OCI-LY7 (cell line): ENCODE measurements around the gene FGFBP1. TPM values are rescaled to one million over a fixed set of nuclear protein-coding genes. Genes with fewer than 3 reads are reported as not detected.

Experiments
- BruUV-seq: library from RNA; stranded (reverse); fragments of 400-500 nt; replicated peaks from 2 replicates; lab custom pipeline; 2021; lab: Mats Ljungman, UMichigan
- CTCF ChIA-PET: fragments of 300-600 bp; sonication (Branson Sonifier 250); formaldehyde crosslinking; loops from one replicate; lab custom pipeline; 2022; ENCODE audit warnings: antibody characterized with exemption; ENCODE audit not compliant: unreplicated experiment; lab: Charles Lee
- POLR2A ChIA-PET: fragments of 300-600 bp; sonication (Branson Sonifier 250); formaldehyde crosslinking; loops from one replicate; lab custom pipeline; 2022; ENCODE audit warnings: antibody characterized with exemption; lab: Charles Lee
- DNase-seq: peaks from one replicate; pipeline ENCODE4 v3.0.0-alpha.2; 2015; ENCODE audit warnings: low spot score
- H2AFZ ChIP-seq: fragments of 200-600 bp; sonication (generic), shearing (Covaris generic); 2 replicates; pipeline ENCODE4 v1.6.1; 2014; ENCODE audit warnings: mild to moderate bottlenecking, antibody characterized with exemption, low read length, moderate library complexity
- H3K27ac ChIP-seq: fragments of 200-600 bp; sonication (generic); 2 replicates; pipeline ENCODE4 v1.5.1; 2014; ENCODE audit warnings: mixed run types, low read depth, mild to moderate bottlenecking, moderate library complexity, low read length, inconsistent platforms; ENCODE audit not compliant: poor library complexity, severe bottlenecking
- H3K36me3 ChIP-seq: fragments of 200-600 bp; sonication (generic); 2 replicates; pipeline ENCODE4 v1.6.1; 2014; ENCODE audit warnings: mild to moderate bottlenecking, antibody characterized with exemption, low read length, moderate library complexity, mixed read lengths; ENCODE audit not compliant: insufficient read depth
- H3K4me1 ChIP-seq: fragments of 200-600 bp; sonication (generic); 2 replicates; pipeline ENCODE4 v1.5.1; 2014; ENCODE audit warnings: mild to moderate bottlenecking, low read length; ENCODE audit not compliant: insufficient read depth, poor library complexity, severe bottlenecking
- H3K4me2 ChIP-seq: fragments of 200-600 bp; sonication (generic); 2 replicates; pipeline ENCODE4 v1.6.1; 2014; ENCODE audit warnings: mild to moderate bottlenecking, low read length
- H3K4me3 ChIP-seq: fragments of 200-600 bp; sonication (generic); 2 replicates; pipeline ENCODE4 v1.5.1; 2014; ENCODE audit warnings: mild to moderate bottlenecking, low read depth, low read length; ENCODE audit not compliant: poor library complexity, severe bottlenecking
- H3K79me2 ChIP-seq: fragments of 200-600 bp; sonication (generic); 2 replicates; pipeline ENCODE4 v1.6.1; 2016; ENCODE audit warnings: low read depth, mild to moderate bottlenecking, low read length, moderate library complexity, mixed read lengths; ENCODE audit not compliant: insufficient read depth
- H3K9me2 ChIP-seq: fragments of 200-600 bp; sonication (generic); 2 replicates; pipeline ENCODE4 v1.6.1; 2016; ENCODE audit warnings: mild to moderate bottlenecking, low read length, mixed read lengths; ENCODE audit not compliant: insufficient read depth
- H3K9me3 ChIP-seq: fragments of 200-600 bp; sonication (generic); 2 replicates; pipeline ENCODE4 v1.6.1; 2014; ENCODE audit warnings: mild to moderate bottlenecking, mixed run types, low read length, mixed read lengths
- H4K20me1 ChIP-seq: fragments of 200-600 bp; sonication (generic); 2 replicates; pipeline ENCODE4 v1.6.1; 2014; ENCODE audit warnings: mild to moderate bottlenecking, antibody characterized with exemption, low read length, moderate library complexity, mixed read lengths; ENCODE audit not compliant: insufficient read depth
- CTCF ChIP-seq: fragments of 200-600 bp; sonication (generic); conservative IDR thresholded peaks from 2 replicates; pipeline ENCODE4 v1.5.1; 2014; ENCODE audit warnings: mild to moderate bottlenecking, antibody characterized with exemption, low read length, moderate library complexity, mixed read lengths
- EZH2phosphoT487 ChIP-seq: fragments of 200-600 bp; sonication (generic); IDR thresholded peaks from 2 replicates; pipeline ENCODE4 v1.6.1; 2018; ENCODE audit warnings: low read depth, borderline replicate concordance, mild to moderate bottlenecking, mixed run types, antibody characterized with exemption, low read length, moderate library complexity, mixed read lengths
- intact Hi-C: fragments of 100-400 bp; cut with micrococcal nuclease; formaldehyde crosslinking; loops from one replicate; pipeline ENCODE4 v1.10.0; 2022; ENCODE audit not compliant: unreplicated experiment
- total RNA-seq, 2 experiments: library from RNA; depleted of rRNA in 1 of 2; stranded (reverse); fragments of >200 nt in 1 of 2; shearing (Covaris generic) in 1 of 2; gene quantifications; 2 replicates each; pipeline ENCODE4 v1.2.3, GENCODE V29; 2014 to 2022

FGFBP1 gene
- total RNA-seq, 2 experiments from 2014 or later, result not detected

DNA sequence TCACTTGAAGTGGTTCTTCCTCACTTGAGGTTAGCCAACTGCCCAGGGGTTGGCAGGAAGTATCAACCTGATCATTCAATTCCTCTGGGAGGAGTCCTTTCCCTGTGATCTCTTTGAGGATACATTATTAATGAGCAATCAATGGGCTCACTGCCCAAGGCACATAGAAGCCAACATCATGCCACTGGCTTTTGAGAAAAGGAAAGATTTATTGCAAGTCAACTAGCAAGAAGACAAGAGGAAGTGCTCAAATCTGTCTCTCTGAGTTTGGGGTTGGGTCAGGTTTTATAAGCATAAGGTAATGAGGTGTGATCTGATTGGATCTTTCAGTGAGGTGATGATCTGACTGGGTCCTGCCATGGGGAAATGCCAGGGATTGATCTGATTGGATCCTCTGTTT lies 39.6 kb downstream of the FGFBP1 start:
- BruUV-seq, result no TSS peak
- TF ChIP-seq EZH2phosphoT487 (no peak), CTCF (no peak)
- ChIA-PET POLR2A (no interaction called here), CTCF (interaction anchor here (1.6 kb wide), 1 partner anchor 16 kb away, joined by 3 read pairs; no protein-coding TSS in a partner anchor)
- Histone ChIP-seq H3K27ac (no peak overlapping the region), H3K9me2 (no peaks in the 10 kb centered on the region), H3K9me3 (no peaks in the 10 kb centered on the region), H2AFZ (no peak overlapping the region), H3K4me3 (no peak overlapping the region), H3K4me2 (no peak overlapping the region), H3K36me3 (no peaks in the 10 kb centered on the region), H3K79me2 (no peaks in the 10 kb centered on the region), H3K4me1 (no peaks in the 10 kb centered on the region), H4K20me1 (no peaks in the 10 kb centered on the region)
- intact Hi-C loops, result no loop called here
- no peak for DNase-seq

- Histone ChIP-seq H3K4me1 (no peaks in the 10 kb centered on the region), H3K9me3 (no peaks in the 10 kb centered on the region), H4K20me1 (no peaks in the 10 kb centered on the region), H3K4me2 (no peak overlapping the region), H3K27ac (no peak overlapping the region), H2AFZ (no peak overlapping the region), H3K79me2 (no peaks in the 10 kb centered on the region), H3K36me3 (no peaks in the 10 kb centered on the region), H3K9me2 (no peaks in the 10 kb centered on the region), H3K4me3 (no peak overlapping the region)
- no TSS peak for BruUV-seq
- intact Hi-C loops, result no loop called here
- POLR2A ChIA-PET, result no interaction called here
- CTCF ChIA-PET, result interaction anchor here (0.6 to 1.6 kb wide), 2 partner anchors 14 to 32 kb away, joined by 3 read pairs; no protein-coding TSS in a partner anchor
- DNase-seq, result no peak
- TF ChIP-seq EZH2phosphoT487, result no peak
- TF ChIP-seq CTCF, result no peak
Observed at GRCh38 chr4:15897577-15897976, 41.0 kb downstream of the FGFBP1 start.

DNA sequence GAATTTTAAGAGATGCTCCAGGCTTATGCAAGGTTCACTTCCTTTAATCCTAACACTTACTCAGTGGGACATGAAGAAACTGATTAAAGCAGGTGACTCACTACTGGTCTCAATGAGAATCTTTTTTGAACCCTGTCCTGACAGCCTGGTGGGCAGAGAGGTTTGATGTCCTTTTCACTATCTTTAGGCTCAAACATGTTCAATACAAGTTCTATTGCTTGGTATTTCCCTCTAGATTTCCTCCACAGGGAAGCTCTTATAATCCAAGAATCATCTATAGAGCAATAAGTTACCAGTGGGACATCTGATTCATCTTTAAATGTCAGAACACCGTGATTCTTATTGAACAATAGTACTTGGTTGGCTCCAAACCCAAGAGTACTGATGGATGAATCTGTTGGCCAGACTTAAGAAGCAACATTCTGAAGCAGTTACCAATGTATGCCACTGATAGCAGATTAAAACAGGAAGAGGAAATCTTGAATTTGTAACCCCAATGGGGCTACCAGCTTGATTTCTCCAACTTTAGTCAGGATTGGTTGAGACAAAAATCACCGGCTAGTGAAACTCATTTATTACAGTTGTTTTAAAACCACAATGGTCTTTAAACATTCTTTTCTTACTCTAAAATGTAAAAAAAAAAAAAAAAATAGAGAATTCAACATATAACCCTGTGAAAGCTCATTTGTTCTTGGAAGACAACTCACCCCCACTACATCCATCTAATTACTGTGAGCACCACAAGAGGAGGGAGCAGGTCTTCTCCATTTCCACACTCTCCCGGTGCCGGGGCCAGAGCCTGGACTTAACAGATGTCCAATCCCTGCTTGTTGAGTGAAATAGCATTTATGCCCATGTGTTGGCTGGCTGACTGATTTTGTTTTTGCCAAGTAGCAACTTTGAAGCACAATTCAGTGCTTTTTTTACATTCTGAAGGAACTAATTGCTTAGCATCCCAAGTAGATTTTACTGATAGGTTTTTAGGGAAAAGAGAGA lies 43.3 kb downstream of the FGFBP1 start:
- DNase-seq, result no peak
- H3K4me1 ChIP-seq, result peaks cover 16% of the 10 kb centered on the region
- H3K27ac ChIP-seq, result no peak overlapping the region
- BruUV-seq, result no TSS peak
- intact Hi-C loops, result no loop called here
- H3K79me2 ChIP-seq, result no peaks in the 10 kb centered on the region
- H2AFZ ChIP-seq, result no peak overlapping the region
- ChIA-PET POLR2A (no interaction called here), CTCF (no interaction called here)
- H3K36me3 ChIP-seq, result no peaks in the 10 kb centered on the region
- no peak overlapping the region for H3K4me2 ChIP-seq
- H3K4me3 ChIP-seq, result no peak overlapping the region
- no peaks in the 10 kb centered on the region for H4K20me1 ChIP-seq
- TF ChIP-seq EZH2phosphoT487, result no peak
- TF ChIP-seq CTCF, result no peak
- no peaks in the 10 kb centered on the region for H3K9me2 ChIP-seq
- H3K9me3 ChIP-seq, result no peaks in the 10 kb centered on the region
